TTC549 (cell line): Measurements from ENCODE around the gene LACTBL1.

ENCODE experiments used
- FAIRE-seq: peaks from 2 replicates; lab custom pipeline; 2012; peaks lifted over from hg19 to GRCh38; lab: Jason Lieb, UNC

Gene LACTBL1

GRCh38 chr1:22910286-22910685 lies 62.4 kb downstream of the LACTBL1 start:
- FAIRE-seq = no peak

- no peak for FAIRE-seq
Measured at GRCh38 chr1:22908880-22909426, 63.7 kb downstream of the LACTBL1 start.

GRCh38 chr1:22907528-22907927 lies 65.1 kb downstream of the LACTBL1 start:
- FAIRE-seq = no peak

DNA sequence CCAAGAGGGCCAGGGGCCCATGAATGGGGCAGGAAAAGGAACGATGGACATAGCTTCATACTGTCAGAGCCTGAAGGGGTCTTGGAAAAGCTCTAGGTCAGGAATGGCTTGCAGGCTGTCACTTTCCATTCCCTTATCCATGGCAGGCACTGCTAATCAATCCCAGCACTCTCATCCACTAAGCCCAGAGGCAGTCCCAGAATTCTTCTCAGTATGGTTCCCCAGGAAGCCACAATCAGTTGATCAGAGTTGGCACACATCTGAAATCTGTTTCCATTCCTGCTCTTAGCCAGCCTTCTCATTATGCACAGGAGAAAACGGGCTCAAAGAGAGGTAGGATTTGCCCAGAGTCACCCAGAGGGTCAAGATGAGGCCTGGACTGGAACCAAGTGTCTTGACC lies 65.7 kb downstream of the LACTBL1 start:
- no peak for FAIRE-seq

GRCh38 chr1:22903113-22903512 lies 69.6 kb downstream of the LACTBL1 start:
- no peak for FAIRE-seq
